Body of pancreas (tissue), 4 donors: ENCODE results near the gene NLN.

Experiments
- POLR2A ChIP-seq, 3 donors: fragments of 450-650 bp; IDR thresholded peaks; one replicate each; pipeline ENCODE4 v1.6.1; 2016; ENCODE audit warnings: antibody characterized with exemption in 3 of 3, mild to moderate bottlenecking in 2 of 3
- TF ChIP-seq, protein P1 (sequence below), 7 experiments: fragments of 450-650 bp in 4 of 7; fragments of 200-600 bp in 3 of 7; sonication (generic) in 3 of 7; IDR thresholded peaks; one replicate each; pipeline ENCODE4 v1.5.1; 2016 to 2019; ENCODE audit warnings: antibody characterized with exemption in 7 of 7

DNA sequence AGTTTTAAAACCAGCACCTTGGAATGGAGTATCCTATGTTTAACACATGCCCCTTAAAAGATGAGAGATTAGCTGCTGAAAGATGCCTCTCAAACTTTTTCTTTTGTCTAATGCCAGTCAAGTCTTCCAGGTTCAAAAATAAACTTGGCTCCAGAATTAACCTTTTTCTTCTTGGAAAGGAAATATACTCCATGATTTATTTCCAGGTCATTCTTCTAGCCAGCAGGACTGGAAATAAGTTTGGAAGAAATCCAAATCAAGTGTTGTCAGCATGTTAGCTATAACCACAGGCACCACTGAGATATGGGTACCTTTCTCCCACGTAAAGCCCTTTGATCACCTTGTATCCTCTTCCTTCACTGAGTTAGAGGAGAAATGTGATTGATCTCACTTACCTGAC, 56.1 kb downstream of the NLN start:
- TF ChIP-seq, protein P1, sequence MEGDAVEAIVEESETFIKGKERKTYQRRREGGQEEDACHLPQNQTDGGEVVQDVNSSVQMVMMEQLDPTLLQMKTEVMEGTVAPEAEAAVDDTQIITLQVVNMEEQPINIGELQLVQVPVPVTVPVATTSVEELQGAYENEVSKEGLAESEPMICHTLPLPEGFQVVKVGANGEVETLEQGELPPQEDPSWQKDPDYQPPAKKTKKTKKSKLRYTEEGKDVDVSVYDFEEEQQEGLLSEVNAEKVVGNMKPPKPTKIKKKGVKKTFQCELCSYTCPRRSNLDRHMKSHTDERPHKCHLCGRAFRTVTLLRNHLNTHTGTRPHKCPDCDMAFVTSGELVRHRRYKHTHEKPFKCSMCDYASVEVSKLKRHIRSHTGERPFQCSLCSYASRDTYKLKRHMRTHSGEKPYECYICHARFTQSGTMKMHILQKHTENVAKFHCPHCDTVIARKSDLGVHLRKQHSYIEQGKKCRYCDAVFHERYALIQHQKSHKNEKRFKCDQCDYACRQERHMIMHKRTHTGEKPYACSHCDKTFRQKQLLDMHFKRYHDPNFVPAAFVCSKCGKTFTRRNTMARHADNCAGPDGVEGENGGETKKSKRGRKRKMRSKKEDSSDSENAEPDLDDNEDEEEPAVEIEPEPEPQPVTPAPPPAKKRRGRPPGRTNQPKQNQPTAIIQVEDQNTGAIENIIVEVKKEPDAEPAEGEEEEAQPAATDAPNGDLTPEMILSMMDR (IDR thresholded peaks at IDR 0.05), result no peak
- no peak for TF ChIP-seq POLR2A (IDR thresholded peaks at IDR 0.05)
